HUES48 (cell line): ENCODE measurements around the gene AMMECR1.

Experiments used
- H3K27ac ChIP-seq: one replicate; pipeline ENCODE4 v1.7.0; 2013; ENCODE audit warnings: low read depth, low read length, inconsistent platforms
- H3K27me3 ChIP-seq: 2 replicates; pipeline ENCODE4 v1.6.1; 2013; ENCODE audit warnings: mild to moderate bottlenecking, low read length; ENCODE audit not compliant: control insufficient read depth, insufficient read depth
- H3K36me3 ChIP-seq: 2 replicates; pipeline ENCODE4 v1.6.1; 2013; ENCODE audit warnings: low read length; ENCODE audit not compliant: control insufficient read depth, insufficient read depth
- H3K4me1 ChIP-seq: 2 replicates; pipeline ENCODE4 v1.6.1; 2013; ENCODE audit warnings: mild to moderate bottlenecking, low read length; ENCODE audit not compliant: control insufficient read depth, insufficient read depth
- H3K4me3 ChIP-seq: 2 replicates; pipeline ENCODE4 v1.5.1; 2013; ENCODE audit warnings: mild to moderate bottlenecking, low read depth, low read length
- H3K9ac ChIP-seq: 2 replicates; pipeline ENCODE4 v1.6.1; 2013; ENCODE audit warnings: mild to moderate bottlenecking, low read depth, low read length, moderate library complexity
- H3K9me3 ChIP-seq: 2 replicates; pipeline ENCODE4 v1.6.1; 2013; ENCODE audit warnings: low read length; ENCODE audit not compliant: control insufficient read depth, insufficient read depth

The AMMECR1 gene

GRCh38 chrX:110213183-110213582, 104.7 kb downstream of the AMMECR1 start:
- no peak overlapping the region for H3K27ac ChIP-seq
- no peak overlapping the region for H3K4me3 ChIP-seq
- H3K9ac ChIP-seq: no peak overlapping the region
- H3K4me1 ChIP-seq: peaks cover 17% of the 10 kb centered on the region
- peaks cover 3% of the 10 kb centered on the region; the same call in 1 of the 2 replicates for H3K27me3 ChIP-seq
- H3K9me3 ChIP-seq: no peaks in the 10 kb centered on the region
- peaks cover 4% of the 10 kb centered on the region; the same call in 1 of the 2 replicates for H3K36me3 ChIP-seq

- Histone ChIP-seq H3K27ac (no peak overlapping the region), H3K27me3 (peaks cover 3% of the 10 kb centered on the region; the same call in 1 of the 2 replicates), H3K4me3 (no peak overlapping the region), H3K36me3 (peaks cover 4% of the 10 kb centered on the region; the same call in 1 of the 2 replicates), H3K9ac (no peak overlapping the region), H3K4me1 (peaks cover 17% of the 10 kb centered on the region), H3K9me3 (no peaks in the 10 kb centered on the region)
These were observed 105.6 kb downstream of the AMMECR1 start for GRCh38 chrX:110212299-110212698.

- Histone ChIP-seq H3K4me3 (no peak overlapping the region), H3K9me3 (no peaks in the 10 kb centered on the region), H3K9ac (no peak overlapping the region), H3K4me1 (peaks cover 17% of the 10 kb centered on the region), H3K36me3 (peaks cover 4% of the 10 kb centered on the region; the same call in 1 of the 2 replicates), H3K27me3 (peaks cover 3% of the 10 kb centered on the region; the same call in 1 of the 2 replicates), H3K27ac (no peak overlapping the region)
These were observed 106.5 kb downstream of the AMMECR1 start for GRCh38 chrX:110211340-110211739.

- no peaks in the 10 kb centered on the region for H3K36me3 ChIP-seq
- no peak overlapping the region for H3K9ac ChIP-seq
- H3K9me3 ChIP-seq: no peaks in the 10 kb centered on the region
- H3K4me3 ChIP-seq: no peak overlapping the region
- H3K4me1 ChIP-seq: peaks cover 17% of the 10 kb centered on the region
- peaks cover 3% of the 10 kb centered on the region; the same call in 1 of the 2 replicates for H3K27me3 ChIP-seq
- H3K27ac ChIP-seq: no peak overlapping the region
These were observed 107.3 kb downstream of the AMMECR1 start for GRCh38 chrX:110210417-110211139.

- no peaks in the 10 kb centered on the region for H3K36me3 ChIP-seq
- H3K4me3 ChIP-seq: no peak overlapping the region
- H3K4me1 ChIP-seq: peaks cover 17% of the 10 kb centered on the region
- H3K27ac ChIP-seq: no peak overlapping the region
- no peaks in the 10 kb centered on the region for H3K9me3 ChIP-seq
- H3K27me3 ChIP-seq: peaks cover 3% of the 10 kb centered on the region; the same call in 1 of the 2 replicates
- H3K9ac ChIP-seq: no peak overlapping the region
These were observed 109.8 kb downstream of the AMMECR1 start for GRCh38 chrX:110208092-110208491.

GRCh38 chrX:110204986-110205385, 112.9 kb downstream of the AMMECR1 start:
- no peak overlapping the region for H3K9ac ChIP-seq
- no peaks in the 10 kb centered on the region for H3K27me3 ChIP-seq
- peaks cover 12% of the 10 kb centered on the region for H3K36me3 ChIP-seq
- H3K27ac ChIP-seq: no peak overlapping the region
- no peaks in the 10 kb centered on the region for H3K9me3 ChIP-seq
- no peak overlapping the region for H3K4me3 ChIP-seq
- H3K4me1 ChIP-seq: peaks cover 4% of the 10 kb centered on the region; the same call in 1 of the 2 replicates

GRCh38 chrX:110201799-110202198, 116.1 kb downstream of the AMMECR1 start:
- Histone ChIP-seq H3K4me1 (0 out of 2 replicates have a peak, but pooled peaks cover under 1% of the 10 kb centered on the region), H3K36me3 (peaks cover 25% of the 10 kb centered on the region), H3K27me3 (no peaks in the 10 kb centered on the region), H3K27ac (no peak overlapping the region), H3K9ac (no peak overlapping the region), H3K4me3 (no peak overlapping the region), H3K9me3 (no peaks in the 10 kb centered on the region)

GRCh38 chrX:110194977-110195376, 122.9 kb downstream of the AMMECR1 start:
- Histone ChIP-seq H3K4me1 (peaks cover 17% of the 10 kb centered on the region), H3K27me3 (peaks cover 6% of the 10 kb centered on the region), H3K27ac (no peak overlapping the region), H3K36me3 (peaks cover 21% of the 10 kb centered on the region), H3K4me3 (no peak overlapping the region), H3K9ac (no peak overlapping the region), H3K9me3 (no peaks in the 10 kb centered on the region)

- H3K27me3 ChIP-seq: peaks cover 9% of the 10 kb centered on the region
- H3K36me3 ChIP-seq: peaks cover 11% of the 10 kb centered on the region; the same call in 1 of the 2 replicates
- no peak overlapping the region for H3K9ac ChIP-seq
- no peak overlapping the region for H3K27ac ChIP-seq
- H3K4me3 ChIP-seq: no peak overlapping the region
- H3K4me1 ChIP-seq: peaks cover 17% of the 10 kb centered on the region
- no peaks in the 10 kb centered on the region for H3K9me3 ChIP-seq
These were observed 125.4 kb downstream of the AMMECR1 start for GRCh38 chrX:110192516-110192915.

- Histone ChIP-seq H3K9me3 (no peaks in the 10 kb centered on the region), H3K4me3 (no peak overlapping the region), H3K27me3 (0 out of 2 replicates have a peak, but pooled peaks cover 3% of the 10 kb centered on the region), H3K4me1 (peaks cover 13% of the 10 kb centered on the region), H3K36me3 (no peaks in the 10 kb centered on the region), H3K9ac (no peak overlapping the region), H3K27ac (no peak overlapping the region)
These were observed 129.0 kb downstream of the AMMECR1 start for GRCh38 chrX:110188701-110189558.

- peaks cover 21% of the 10 kb centered on the region for H3K4me1 ChIP-seq
- no peaks in the 10 kb centered on the region for H3K36me3 ChIP-seq
- no peak overlapping the region for H3K4me3 ChIP-seq
- no peak overlapping the region for H3K27ac ChIP-seq
- 0 out of 2 replicates have a peak, but pooled peaks cover 7% of the 10 kb centered on the region for H3K27me3 ChIP-seq
- no peaks in the 10 kb centered on the region for H3K9me3 ChIP-seq
- H3K9ac ChIP-seq: no peak overlapping the region
These were observed 134.6 kb downstream of the AMMECR1 start for GRCh38 chrX:110183314-110183713.
